Body of pancreas (tissue), 4 donors: Measurements from ENCODE around the gene ASNS. TPM values are rescaled to one million over a fixed set of nuclear protein-coding genes. Genes with fewer than 3 reads are reported as not detected.

Experiments used
- ATAC-seq: fragments of 150-250 bp; one replicate; pipeline ENCODE4 v1.9.1; 2016
- DNase-seq, 4 donors: peaks; one replicate each; pipeline ENCODE4 v3.0.0-alpha.2; 2019
- H3K27ac ChIP-seq, 4 donors: fragments of 200-600 bp; sonication (generic); 1 replicate in 3 of 4; 2 replicates in 1 of 4; pipeline versions ENCODE4 v1.5.1 to v1.6.1; 2016 to 2019; ENCODE audit warnings: mild to moderate bottlenecking in 1 of 4, mixed read lengths in 1 of 4, moderate library complexity in 1 of 4
- H3K27me3 ChIP-seq, 2 donors: fragments of 200-600 bp; sonication (generic); one replicate each; pipeline ENCODE4 v1.6.0; 2016; ENCODE audit warnings: mild to moderate bottlenecking in 1 of 2
- H3K36me3 ChIP-seq, 2 donors: fragments of 200-600 bp; sonication (generic); replicated peaks in 1 of 2; 2 replicates each; pipeline ENCODE4 v1.5.1; 2016; ENCODE audit warnings: low read depth in 2 of 2; ENCODE audit not compliant: insufficient read depth in 1 of 2
- H3K4me1 ChIP-seq: fragments of 200-600 bp; sonication (generic); one replicate; pipeline ENCODE4 v1.6.0; 2016
- H3K4me3 ChIP-seq, 2 donors: fragments of 200-600 bp; sonication (generic); 1 replicate in 1 of 2; 2 replicates in 1 of 2; pipeline ENCODE4 v1.5.1; 2016 to 2019
- H3K9me3 ChIP-seq, 3 donors: fragments of 200-600 bp; sonication (generic); 1 replicate in 2 of 3; 2 replicates in 1 of 3; pipeline ENCODE4 v1.5.1; 2016
- CTCF ChIP-seq, 7 experiments: fragments of 450-650 bp in 4 of 7; fragments of 200-600 bp in 3 of 7; sonication (generic) in 3 of 7; IDR thresholded peaks; one replicate each; pipeline ENCODE4 v1.5.1; 2016 to 2019; ENCODE audit warnings: antibody characterized with exemption in 7 of 7
- POLR2A ChIP-seq, 3 donors: fragments of 450-650 bp; IDR thresholded peaks; one replicate each; pipeline ENCODE4 v1.6.1; 2016; ENCODE audit warnings: antibody characterized with exemption in 3 of 3, mild to moderate bottlenecking in 2 of 3
- WGBS, 2 donors: methylation state at CpG; one replicate each; pipeline ENCODE4 v1.1.5; 2017; 5-methylcytosine and 5-hydroxymethylcytosine counted together
- intact Hi-C: fragments of 100-400 bp; cut with DNase I; formaldehyde crosslinking; loops from one replicate; pipeline ENCODE4 v1.15.1; 2023
- total RNA-seq, 2 donors: library from RNA; depleted of rRNA; stranded (reverse); fragments of >200 nt; gene quantifications; one replicate each; pipeline ENCODE4 v1.1.0, GENCODE V29; 2016

The ASNS gene
- total RNA-seq, 2 donors from 2014 or later, result 14.0 to 23.4 TPM

- TF ChIP-seq CTCF (IDR thresholded peaks at IDR 0.05), result no peak
- no peak for TF ChIP-seq POLR2A (IDR thresholded peaks at IDR 0.05)
- Histone ChIP-seq H3K27me3 (no peaks in the 10 kb centered on the region), H3K9me3 (no peaks in the 10 kb centered on the region), H3K36me3 (peaks cover 0 to 3% of the 10 kb centered on the region in 2 donors), H3K27ac (no peak overlapping the region), H3K4me1 (no peaks in the 10 kb centered on the region), H3K4me3 (no peak overlapping the region)
- 50 to 78% methylated on average over 4 to 5 of the region's 5 CpGs for WGBS, 2 donors
- no peak for ATAC-seq
- intact Hi-C loops, result no loop called here
- DNase-seq, result no peak
Observed at GRCh38 chr7:97847791-97848190, 24.4 kb downstream of the ASNS start.

- Histone ChIP-seq H3K36me3 (no peaks in the 10 kb centered on the region), H3K9me3 (no peaks in the 10 kb centered on the region), H3K27me3 (no peaks in the 10 kb centered on the region), H3K4me3 (no peak overlapping the region), H3K4me1 (no peaks in the 10 kb centered on the region), H3K27ac (no peak overlapping the region)
- TF ChIP-seq CTCF (IDR thresholded peaks at IDR 0.05) (no peak), POLR2A (IDR thresholded peaks at IDR 0.05) (no peak)
- ATAC-seq, result no peak
- WGBS, 2 donors, result 53% methylated on average over 4 of the region's 4 CpGs
- intact Hi-C loops, result no loop called here
- DNase-seq, result no peak
Observed at GRCh38 chr7:97846945-97847344, 25.3 kb downstream of the ASNS start.

GRCh38 chr7:97845622-97846203 is 26.5 kb downstream of the ASNS start:
- 25 to 30% methylated on average over 2 of the region's 2 CpGs for WGBS, 2 donors

GRCh38 chr7:97844036-97844435 is 28.2 kb downstream of the ASNS start:
- ATAC-seq, result no peak
- Histone ChIP-seq H3K27ac (no peak overlapping the region), H3K4me1 (no peaks in the 10 kb centered on the region), H3K27me3 (no peaks in the 10 kb centered on the region), H3K36me3 (no peaks in the 10 kb centered on the region), H3K4me3 (no peak overlapping the region), H3K9me3 (no peaks in the 10 kb centered on the region)
- intact Hi-C loops, result no loop called here
- 51 to 52% methylated on average over 3 of the region's 3 CpGs for WGBS, 2 donors
- no peak for TF ChIP-seq CTCF (IDR thresholded peaks at IDR 0.05)
- TF ChIP-seq POLR2A (IDR thresholded peaks at IDR 0.05), result no peak
- no peak for DNase-seq

More at GRCh38 chr7:97845622-97846203, 26.5 kb downstream of the ASNS start:
- no peak overlapping the region for H3K4me3 ChIP-seq
- DNase-seq (peak in 1 of 4 donors; percentile 25), ATAC-seq (no peak)
- no peaks in the 10 kb centered on the region for H3K27me3 ChIP-seq
- intact Hi-C loops, result no loop called here
- H3K9me3 ChIP-seq, result no peaks in the 10 kb centered on the region
- H3K4me1 ChIP-seq, result no peaks in the 10 kb centered on the region
- H3K36me3 ChIP-seq, result no peaks in the 10 kb centered on the region
- no peak overlapping the region for H3K27ac ChIP-seq
- TF ChIP-seq CTCF (IDR thresholded peaks at IDR 0.05) (peak in 6 of 7 experiments; percentile 25 to 51 (median 43)), POLR2A (IDR thresholded peaks at IDR 0.05) (no peak)

- H3K9me3 ChIP-seq, result no peaks in the 10 kb centered on the region
- intact Hi-C loops, result no loop called here
- H3K27ac ChIP-seq, result no peak overlapping the region
- no peak for TF ChIP-seq CTCF (IDR thresholded peaks at IDR 0.05)
- no peak for TF ChIP-seq POLR2A (IDR thresholded peaks at IDR 0.05)
- H3K4me3 ChIP-seq, result no peak overlapping the region
- no peaks in the 10 kb centered on the region for H3K27me3 ChIP-seq
- no peaks in the 10 kb centered on the region for H3K36me3 ChIP-seq
- DNase-seq (no peak), ATAC-seq (no peak)
- no peaks in the 10 kb centered on the region for H3K4me1 ChIP-seq
- 95 to 100% methylated on average over 1 to 25 of the region's 27 CpGs for WGBS, 2 donors
Observed at GRCh38 chr7:97842772-97843345, 29.3 kb downstream of the ASNS start.
